Sigmoid colon (tissue), 4 donors: ENCODE results near the gene SLC2A3.

Experiments
- CTCF ChIP-seq, 4 experiments: fragments of 450-650 bp in 3 of 4; fragments of 200-600 bp in 1 of 4; IDR thresholded peaks; one replicate each; pipeline ENCODE4 v1.5.1; 2016 to 2019; ENCODE audit warnings: antibody characterized with exemption in 4 of 4, mild to moderate bottlenecking in 3 of 4, moderate library complexity in 2 of 4
- EP300 ChIP-seq, 4 donors: sonication (generic); formaldehyde crosslinking; IDR thresholded peaks; one replicate each; pipeline ENCODE4 v1.6.1; 2017; ENCODE audit warnings: antibody characterized with exemption in 4 of 4
- POLR2A ChIP-seq, 2 donors: fragments of 450-650 bp; IDR thresholded peaks; one replicate each; pipeline ENCODE4 v1.6.1; 2016; ENCODE audit warnings: antibody characterized with exemption in 2 of 2, mild to moderate bottlenecking in 2 of 2, moderate library complexity in 2 of 2
- POLR2AphosphoS5 ChIP-seq, 4 donors: sonication (generic); formaldehyde crosslinking; IDR thresholded peaks; one replicate each; pipeline ENCODE4 v1.6.1; 2017; ENCODE audit warnings: antibody characterized with exemption in 4 of 4

GRCh38 chr12:7877420-7877819, 58.6 kb downstream of the SLC2A3 start:
- TF ChIP-seq CTCF (IDR thresholded peaks at IDR 0.05), result no peak
- TF ChIP-seq POLR2AphosphoS5 (IDR thresholded peaks at IDR 0.05), result no peak
- no peak for TF ChIP-seq POLR2A (IDR thresholded peaks at IDR 0.05)
- no peak for TF ChIP-seq EP300 (IDR thresholded peaks at IDR 0.05)
